ENCODE data around the gene NELL2.

GRCh38 chr12:44728566-44728965, 147.5 kb downstream of the NELL2 start:
- TF ChIP-seq CTCF (IDR thresholded peaks at IDR 0.05) (no peak), POLR2A (IDR thresholded peaks at IDR 0.05) (no peak)

Data from esophagus squamous epithelium (tissue), 4 donors.